Measurements from ENCODE around the gene ADAMTSL1.

ADAMTSL1 gene

DNA sequence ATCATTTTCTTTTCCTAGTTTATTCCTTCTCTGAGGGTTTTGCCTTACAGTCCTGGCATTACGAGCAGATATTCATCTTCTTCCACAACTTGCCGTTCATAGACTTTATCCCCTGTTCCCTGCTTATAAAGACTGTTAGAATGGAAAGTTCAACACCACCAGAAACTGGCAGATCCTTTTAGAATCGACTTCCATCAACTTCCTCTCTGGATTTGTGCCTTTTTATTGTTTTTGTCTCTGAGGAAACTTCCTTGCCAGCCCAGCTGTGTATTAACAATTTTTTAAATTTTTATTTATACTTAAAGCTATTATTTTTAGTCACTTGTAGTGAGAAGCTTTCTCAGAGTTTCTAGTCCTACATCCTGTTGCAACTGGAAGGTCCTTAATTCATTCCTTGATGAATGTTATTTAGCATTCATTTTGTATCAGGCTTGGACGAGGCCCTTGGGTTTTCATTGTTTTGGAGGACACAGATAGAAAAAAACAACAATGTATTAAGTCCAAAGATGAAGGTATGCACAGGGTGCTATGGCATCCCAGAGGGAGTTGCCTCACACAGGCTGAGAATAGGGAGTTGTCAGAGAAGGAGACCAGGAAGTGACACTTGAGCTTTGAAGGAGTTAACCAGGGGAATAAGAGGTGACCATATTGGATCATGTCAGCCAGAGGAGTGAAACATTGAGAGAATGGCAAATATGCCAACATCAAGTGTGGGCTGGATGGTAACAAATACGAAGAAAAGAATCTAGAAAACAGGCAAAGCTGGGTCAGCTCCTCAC, 81.3 kb downstream of the ADAMTSL1 start:
- no peak for DNase-seq (ENCODE audit: low read depth in 2 of 2)

GRCh38 chr9:18564018-18564880, 90.3 kb downstream of the ADAMTSL1 start:
- DNase-seq (ENCODE audit: low read depth in 2 of 2), result no peak

- DNase-seq (ENCODE audit: low read depth in 2 of 2), result no peak
Measured at GRCh38 chr9:18566121-18566520, 92.2 kb downstream of the ADAMTSL1 start.

GRCh38 chr9:18568973-18569372, 95.0 kb downstream of the ADAMTSL1 start:
- DNase-seq (ENCODE audit: low read depth in 2 of 2), result no peak

DNA sequence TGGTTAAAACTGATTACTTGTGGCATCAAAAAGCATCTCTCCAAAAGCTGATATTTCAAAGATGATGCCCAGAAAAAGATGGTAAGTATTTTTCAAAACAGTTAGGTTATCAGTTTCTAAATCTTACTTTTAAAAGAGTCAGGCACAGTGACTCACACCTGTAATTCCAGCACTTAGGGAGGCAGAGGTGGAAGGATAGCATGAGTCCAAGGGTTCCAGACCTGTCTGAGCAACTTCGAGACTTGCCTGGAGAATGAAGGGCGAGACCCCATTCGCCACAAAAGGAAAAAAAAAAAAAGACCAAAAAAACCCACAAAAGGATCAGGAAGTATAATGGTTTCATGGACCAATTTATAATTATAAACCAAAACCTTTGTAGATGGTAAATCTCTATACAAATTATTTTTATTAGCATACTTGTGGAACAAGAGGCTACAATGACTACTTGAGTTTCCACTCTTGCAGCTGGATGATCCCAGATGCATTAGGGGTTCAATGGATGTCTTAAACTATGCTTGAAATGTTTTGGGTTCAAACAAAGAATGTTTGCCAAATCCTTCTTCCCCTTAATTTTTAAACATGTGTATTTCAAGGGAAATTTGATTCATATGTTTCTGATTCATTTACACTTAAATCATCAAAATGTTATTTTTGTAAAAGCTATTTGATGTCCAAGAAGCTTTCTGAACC, 96.1 kb downstream of the ADAMTSL1 start:
- no peak for DNase-seq (ENCODE audit: low read depth in 2 of 2)

GRCh38 chr9:18573021-18573556, 99.1 kb downstream of the ADAMTSL1 start:
- DNase-seq (ENCODE audit: low read depth in 2 of 2), result no peak

DNA sequence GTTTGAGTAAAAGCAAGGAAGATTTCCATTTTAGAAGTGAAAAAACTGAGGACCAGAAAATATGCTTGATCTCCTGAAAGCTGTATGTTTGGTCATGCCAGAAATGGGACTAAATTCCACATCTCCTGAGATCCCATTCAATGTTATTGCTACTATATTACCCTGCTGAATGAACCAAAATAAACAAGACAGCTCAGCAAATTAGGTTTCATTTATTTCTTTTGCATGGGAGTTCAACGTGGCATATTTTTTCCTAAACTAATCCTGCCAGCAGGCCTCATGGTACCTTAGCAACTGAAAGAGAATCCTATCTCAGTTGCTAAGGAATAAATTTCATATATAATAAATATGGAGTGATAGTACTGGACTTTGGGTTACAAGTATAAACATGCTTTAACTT, 101.7 kb downstream of the ADAMTSL1 start:
- no peak for DNase-seq (ENCODE audit: low read depth in 2 of 2)

- no peak for DNase-seq (ENCODE audit: low read depth in 2 of 2)
Measured at GRCh38 chr9:18579536-18579935, 105.6 kb downstream of the ADAMTSL1 start.

DNA sequence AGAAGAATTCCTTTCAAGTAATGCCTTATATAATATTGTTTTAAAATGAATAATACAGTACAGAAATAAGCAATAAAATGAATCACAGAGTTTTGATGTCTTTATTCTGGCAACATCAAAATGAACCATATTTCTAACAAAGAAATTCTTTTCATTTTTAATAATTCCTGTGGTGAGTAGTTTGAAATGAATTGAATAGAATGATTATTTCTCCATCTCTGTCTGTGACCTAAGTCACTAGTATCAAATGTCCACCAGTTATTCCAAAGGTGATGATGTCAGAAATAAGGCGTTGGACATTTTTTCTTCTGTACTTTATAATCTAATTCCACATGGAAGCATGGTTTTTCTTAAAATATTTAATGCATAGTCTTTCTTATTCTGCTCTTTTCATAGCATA, 106.2 kb downstream of the ADAMTSL1 start:
- DNase-seq (ENCODE audit: low read depth in 2 of 2), result no peak

DNA sequence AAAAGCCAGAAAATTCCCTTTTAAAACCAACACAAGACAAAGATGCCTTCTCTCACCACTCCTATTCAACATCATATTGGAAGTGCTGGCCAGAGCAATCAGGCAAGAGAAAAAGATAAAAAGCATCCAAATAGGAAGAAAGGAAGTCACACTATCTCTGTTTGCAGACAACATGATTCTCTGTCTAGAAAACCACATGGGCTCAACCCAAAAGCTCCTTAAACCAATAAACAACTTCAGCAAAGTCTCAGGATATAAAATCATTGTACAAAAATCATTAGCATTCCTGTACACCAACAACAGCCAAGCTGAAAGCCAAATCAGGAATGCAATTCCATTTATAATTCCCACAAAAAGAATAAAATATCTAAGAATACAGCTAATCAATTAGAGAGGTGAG, 112.0 kb downstream of the ADAMTSL1 start:
- DNase-seq (ENCODE audit: low read depth in 2 of 2), result no peak

GRCh38 chr9:18588002-18588401, 114.0 kb downstream of the ADAMTSL1 start:
- DNase-seq (ENCODE audit: low read depth in 2 of 2), result no peak

GRCh38 chr9:18591261-18591660, 117.3 kb downstream of the ADAMTSL1 start:
- DNase-seq (ENCODE audit: low read depth in 2 of 2), result no peak

GRCh38 chr9:18594837-18595236, 120.9 kb downstream of the ADAMTSL1 start:
- DNase-seq (ENCODE audit: low read depth in 2 of 2), result no peak

DNA sequence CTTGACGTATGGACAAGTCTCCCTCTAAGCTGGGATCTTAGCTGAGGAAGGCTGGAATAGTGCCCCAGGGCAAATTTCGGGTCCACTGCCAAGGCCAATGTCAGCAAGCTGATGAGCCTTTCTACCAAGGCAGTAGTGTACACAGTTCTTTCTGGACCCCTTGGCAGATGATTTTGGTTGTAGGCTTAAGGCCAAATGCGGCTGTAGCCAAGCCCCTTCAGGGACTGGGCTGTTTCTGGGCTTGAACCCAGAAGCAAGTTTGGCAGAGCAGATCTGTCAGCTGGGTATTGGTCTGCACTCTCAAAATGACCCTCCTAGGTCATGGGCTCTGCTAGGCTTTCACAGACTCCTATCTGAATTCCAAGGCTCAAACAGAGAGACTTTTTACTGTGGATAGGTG, 121.6 kb downstream of the ADAMTSL1 start:
- DNase-seq (ENCODE audit: low read depth in 2 of 2), result no peak

DNA sequence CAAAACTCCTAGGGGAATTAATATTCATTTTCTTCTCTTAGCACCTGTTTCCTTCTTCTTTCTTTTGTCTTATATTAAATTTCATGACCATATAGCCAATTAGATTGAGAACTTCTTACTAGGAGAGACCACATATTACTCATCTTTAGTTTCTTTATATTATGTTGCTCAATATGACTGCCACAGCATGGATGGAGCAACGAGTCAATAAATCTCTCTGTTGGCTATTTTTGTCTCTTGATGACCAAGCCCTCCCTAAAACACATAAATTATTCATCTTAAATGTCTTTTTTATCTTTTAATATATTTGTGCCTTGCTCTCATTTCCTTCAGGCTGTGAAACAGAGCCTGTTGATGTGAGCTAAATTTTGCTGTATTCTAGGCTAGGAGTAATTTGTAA, 123.0 kb downstream of the ADAMTSL1 start:
- no peak for DNase-seq (ENCODE audit: low read depth in 2 of 2)

- DNase-seq (ENCODE audit: low read depth in 2 of 2), result no peak
Measured at GRCh38 chr9:18598969-18599368, 125.0 kb downstream of the ADAMTSL1 start.

GRCh38 chr9:18601026-18601425, 127.1 kb downstream of the ADAMTSL1 start:
- no peak for DNase-seq (ENCODE audit: low read depth in 2 of 2)

DNA sequence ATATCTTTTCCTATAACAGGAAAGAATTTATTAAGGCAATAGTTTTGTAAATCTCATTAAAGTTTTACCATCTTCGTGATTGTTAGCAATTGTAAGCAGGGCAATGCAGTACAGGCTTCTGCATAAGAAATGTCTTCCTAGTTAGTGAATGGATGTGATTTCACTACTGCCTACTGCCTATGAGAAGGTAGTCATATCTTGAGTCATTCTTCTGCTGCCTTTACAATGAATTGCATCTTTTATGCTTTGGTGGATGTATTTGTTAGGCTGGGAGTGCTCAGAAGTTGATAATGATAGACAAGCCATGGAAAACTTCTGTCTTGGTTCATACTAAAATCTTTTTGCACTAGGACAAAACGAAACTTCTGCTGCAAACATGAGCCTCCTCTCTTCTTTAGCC, 128.0 kb downstream of the ADAMTSL1 start:
- DNase-seq (ENCODE audit: low read depth in 2 of 2), result no peak

DNA sequence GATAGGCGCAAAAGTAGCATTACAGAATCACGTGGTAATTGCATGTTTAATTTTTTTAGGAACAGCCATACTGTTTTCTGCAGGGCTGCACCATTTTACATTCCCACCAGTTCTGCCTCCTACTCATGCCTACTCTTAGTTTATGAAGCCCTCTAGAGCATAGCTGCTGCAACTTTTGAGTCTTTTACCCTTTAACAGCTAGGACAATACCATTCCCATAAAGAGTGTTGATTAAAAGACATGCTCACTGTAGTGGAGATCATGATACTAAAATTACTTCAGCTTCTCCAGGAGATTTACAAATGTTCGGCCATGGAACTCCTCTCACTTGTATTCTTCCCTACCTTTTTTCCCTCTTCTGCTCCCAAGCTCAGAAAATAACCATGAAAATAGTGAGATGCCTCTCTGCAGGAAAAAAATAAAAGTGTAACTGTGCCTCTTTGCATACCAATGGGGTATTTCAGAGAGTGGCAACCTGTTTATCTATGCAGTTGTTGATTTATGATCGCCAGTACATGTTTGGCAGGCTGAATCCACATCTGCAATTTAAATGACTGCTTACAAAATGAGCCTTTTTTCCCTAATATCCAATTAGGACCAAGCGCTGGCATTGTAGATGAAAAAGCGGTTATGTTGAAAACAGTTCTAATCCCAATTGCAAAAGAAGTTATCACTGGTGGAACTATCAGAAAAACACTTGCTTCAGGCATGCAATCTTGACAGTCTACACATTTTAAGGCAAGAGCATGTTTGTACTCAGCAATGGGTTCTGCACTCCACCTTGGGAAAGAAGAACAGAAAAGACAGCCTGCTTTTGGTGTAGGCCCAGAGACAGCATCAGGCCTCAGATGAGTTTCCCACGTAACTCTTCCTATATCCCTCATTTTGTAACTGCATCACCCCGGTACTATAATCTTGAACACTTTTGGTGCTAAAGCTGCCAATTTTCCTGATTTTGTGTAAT, 131.1 kb downstream of the ADAMTSL1 start:
- no peak for DNase-seq (ENCODE audit: low read depth in 2 of 2)

- DNase-seq (ENCODE audit: low read depth in 2 of 2), result no peak
Measured at GRCh38 chr9:18605766-18606180, 131.8 kb downstream of the ADAMTSL1 start.

GRCh38 chr9:18606281-18606680, 132.3 kb downstream of the ADAMTSL1 start:
- DNase-seq (ENCODE audit: low read depth in 2 of 2), result no peak

All from stimulated activated CD8-positive, alpha-beta memory T cell treated with anti-CD3 and anti-CD28 coated beads, Interleukin-15, amount 100 ng/mL, for 4 hours (primary cell).